SK-N-SH treated with all-trans-retinoic acid at 6 μM for 48 hours (cell line): ENCODE data around the gene ZNF646.

Experiments used
- ARNTL ChIP-seq: fragments of 450-650 bp; formaldehyde crosslinking; IDR thresholded peaks from 2 replicates; pipeline ENCODE4 v1.5.0; 2020; ENCODE audit warnings: low read depth, mild to moderate bottlenecking, moderate library complexity, borderline replicate concordance
- BACH2 ChIP-seq: fragments of 250-450 bp; sonication (Bioruptor Pico); IDR thresholded peaks from 2 replicates; pipeline ENCODE4 v1.9.0; 2021; ENCODE audit warnings: mild to moderate bottlenecking, borderline replicate concordance
- GLIS3 ChIP-seq: fragments of 250-450 bp; sonication (Bioruptor Pico); IDR thresholded peaks from 2 replicates; pipeline ENCODE4 v1.5.0; 2020; ENCODE audit warnings: mild to moderate bottlenecking, moderate library complexity
- OSR1 ChIP-seq: fragments of 250-450 bp; sonication (Bioruptor Pico); IDR thresholded peaks from 2 replicates; pipeline ENCODE4 v1.8.0; 2022; ENCODE audit warnings: moderate library complexity, mild to moderate bottlenecking, inconsistent platforms
- POU6F1 ChIP-seq: fragments of 250-450 bp; sonication (Bioruptor Pico); IDR thresholded peaks from 2 replicates; pipeline ENCODE4 v1.8.0; 2021; ENCODE audit warnings: low read depth, mild to moderate bottlenecking, moderate library complexity, borderline replicate concordance
- PPARA ChIP-seq: fragments of 250-450 bp; sonication (Bioruptor Pico); IDR thresholded peaks from 2 replicates; pipeline ENCODE4 v1.5.0; 2020; ENCODE audit warnings: mild to moderate bottlenecking, borderline replicate concordance
- ZC3H10 ChIP-seq: fragments of 250-450 bp; sonication (Bioruptor Pico); IDR thresholded peaks from 2 replicates; pipeline ENCODE4 v1.5.1; 2021; ENCODE audit warnings: mild to moderate bottlenecking, moderate library complexity
- ZFP30 ChIP-seq: fragments of 450-650 bp; formaldehyde crosslinking; IDR thresholded peaks from 2 replicates; pipeline ENCODE4 v1.5.0; 2022; ENCODE audit warnings: mild to moderate bottlenecking, moderate library complexity
- ZNF8 ChIP-seq: fragments of 450-650 bp; formaldehyde crosslinking; IDR thresholded peaks from 2 replicates; pipeline ENCODE4 v1.5.0; 2020; ENCODE audit warnings: mild to moderate bottlenecking, moderate library complexity
- TF ChIP-seq, protein P1 (sequence below): fragments of 250-450 bp; sonication (Bioruptor Pico); IDR thresholded peaks from 2 replicates; pipeline ENCODE4 v1.5.1; 2020; ENCODE audit warnings: low read depth, mild to moderate bottlenecking, moderate library complexity
- TF ChIP-seq, protein P2 (sequence below): fragments of 250-450 bp; sonication (Bioruptor Pico); IDR thresholded peaks from 2 replicates; pipeline ENCODE4 v1.8.0; 2020; ENCODE audit warnings: mild to moderate bottlenecking, moderate library complexity, borderline replicate concordance

GRCh38 chr16:31128711-31129567, 54.7 kb downstream of the ZNF646 start:
- TF ChIP-seq ZNF8 (CRISPR knock-in tag) (no peak), GLIS3 (CRISPR knock-in tag) (no peak), ARNTL (no peak), PPARA (no peak), ZFP30 (CRISPR knock-in tag) (no peak), OSR1 (CRISPR knock-in tag) (no peak), POU6F1 (no peak), BACH2 (CRISPR knock-in tag) (no peak), ZC3H10 (CRISPR knock-in tag) (no peak)
- TF ChIP-seq, protein P1, sequence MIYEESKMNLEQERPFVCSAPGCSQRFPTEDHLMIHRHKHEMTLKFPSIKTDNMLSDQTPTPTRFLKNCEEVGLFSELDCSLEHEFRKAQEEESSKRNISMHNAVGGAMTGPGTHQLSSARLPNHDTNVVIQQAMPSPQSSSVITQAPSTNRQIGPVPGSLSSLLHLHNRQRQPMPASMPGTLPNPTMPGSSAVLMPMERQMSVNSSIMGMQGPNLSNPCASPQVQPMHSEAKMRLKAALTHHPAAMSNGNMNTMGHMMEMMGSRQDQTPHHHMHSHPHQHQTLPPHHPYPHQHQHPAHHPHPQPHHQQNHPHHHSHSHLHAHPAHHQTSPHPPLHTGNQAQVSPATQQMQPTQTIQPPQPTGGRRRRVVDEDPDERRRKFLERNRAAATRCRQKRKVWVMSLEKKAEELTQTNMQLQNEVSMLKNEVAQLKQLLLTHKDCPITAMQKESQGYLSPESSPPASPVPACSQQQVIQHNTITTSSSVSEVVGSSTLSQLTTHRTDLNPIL (CRISPR knock-in tag): no peak
- TF ChIP-seq, protein P2, sequence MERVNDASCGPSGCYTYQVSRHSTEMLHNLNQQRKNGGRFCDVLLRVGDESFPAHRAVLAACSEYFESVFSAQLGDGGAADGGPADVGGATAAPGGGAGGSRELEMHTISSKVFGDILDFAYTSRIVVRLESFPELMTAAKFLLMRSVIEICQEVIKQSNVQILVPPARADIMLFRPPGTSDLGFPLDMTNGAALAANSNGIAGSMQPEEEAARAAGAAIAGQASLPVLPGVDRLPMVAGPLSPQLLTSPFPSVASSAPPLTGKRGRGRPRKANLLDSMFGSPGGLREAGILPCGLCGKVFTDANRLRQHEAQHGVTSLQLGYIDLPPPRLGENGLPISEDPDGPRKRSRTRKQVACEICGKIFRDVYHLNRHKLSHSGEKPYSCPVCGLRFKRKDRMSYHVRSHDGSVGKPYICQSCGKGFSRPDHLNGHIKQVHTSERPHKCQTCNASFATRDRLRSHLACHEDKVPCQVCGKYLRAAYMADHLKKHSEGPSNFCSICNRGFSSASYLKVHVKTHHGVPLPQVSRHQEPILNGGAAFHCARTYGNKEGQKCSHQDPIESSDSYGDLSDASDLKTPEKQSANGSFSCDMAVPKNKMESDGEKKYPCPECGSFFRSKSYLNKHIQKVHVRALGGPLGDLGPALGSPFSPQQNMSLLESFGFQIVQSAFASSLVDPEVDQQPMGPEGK (CRISPR knock-in tag): no peak
